DLD1 (cell line): Measurements from ENCODE around the gene DES.

Experiments
- in situ Hi-C: cut with HindIII; loops from 2 replicates; pipeline ENCODE4 v1.10.0; 2017; ENCODE audit warnings: low sequenced_read_pairs

Gene DES

GRCh38 chr2:219452361-219453317, 34.5 kb downstream of the DES start:
- in situ Hi-C loops = no loop called here

GRCh38 chr2:219453671-219454590, 35.8 kb downstream of the DES start:
- in situ Hi-C loops = no loop called here

GRCh38 chr2:219455581-219455980, 37.4 kb downstream of the DES start:
- in situ Hi-C loops = no loop called here

GRCh38 chr2:219457784-219458369, 39.7 kb downstream of the DES start:
- in situ Hi-C loops = no loop called here

GRCh38 chr2:219458996-219459395, 40.8 kb downstream of the DES start:
- in situ Hi-C loops = no loop called here

GRCh38 chr2:219459460-219460311, 41.5 kb downstream of the DES start:
- in situ Hi-C loops = no loop called here

GRCh38 chr2:219460424-219460926, 42.3 kb downstream of the DES start:
- in situ Hi-C loops = no loop called here

- in situ Hi-C loops = no loop called here
Observed at GRCh38 chr2:219461047-219461514, 42.9 kb downstream of the DES start.

- in situ Hi-C loops = no loop called here
Observed at GRCh38 chr2:219461669-219462068, 43.5 kb downstream of the DES start.

- in situ Hi-C loops = no loop called here
Observed at GRCh38 chr2:219462349-219462748, 44.2 kb downstream of the DES start.

GRCh38 chr2:219464286-219465032, 46.3 kb downstream of the DES start:
- in situ Hi-C loops = no loop called here

GRCh38 chr2:219465659-219466561, 47.7 kb downstream of the DES start:
- in situ Hi-C loops = no loop called here

GRCh38 chr2:219466816-219467735, 48.9 kb downstream of the DES start:
- in situ Hi-C loops = no loop called here

GRCh38 chr2:219467736-219468075, 49.5 kb downstream of the DES start:
- in situ Hi-C loops = no loop called here

GRCh38 chr2:219468410-219469185, 50.4 kb downstream of the DES start:
- in situ Hi-C loops = no loop called here

GRCh38 chr2:219469186-219469724, 51.1 kb downstream of the DES start:
- in situ Hi-C loops = no loop called here
